ELR (cell line): ENCODE measurements around the gene EVL.

Experiments used
- DNase-seq: peaks from one replicate; pipeline ENCODE4 v3.0.0-alpha.2; 2015; ENCODE audit warnings: low read depth

The EVL gene

GRCh38 chr14:100084591-100084990, 19.4 kb downstream of the EVL start:
- no peak for DNase-seq

GRCh38 chr14:100085462-100085861, 20.2 kb downstream of the EVL start:
- DNase-seq, result no peak

GRCh38 chr14:100086361-100086760, 21.1 kb downstream of the EVL start:
- no peak for DNase-seq

GRCh38 chr14:100088226-100088625, 23.0 kb downstream of the EVL start:
- no peak for DNase-seq

GRCh38 chr14:100091386-100091785, 26.2 kb downstream of the EVL start:
- no peak for DNase-seq

- DNase-seq, result no peak
Observed at GRCh38 chr14:100092832-100093231, 27.6 kb downstream of the EVL start.

- no peak for DNase-seq
Observed at GRCh38 chr14:100093319-100093718, 28.1 kb downstream of the EVL start.

GRCh38 chr14:100096656-100097055, 31.4 kb downstream of the EVL start:
- peak; percentile 80 for DNase-seq

- DNase-seq, result no peak
Observed at GRCh38 chr14:100098171-100098570, 32.9 kb downstream of the EVL start.

- no peak for DNase-seq
Observed at GRCh38 chr14:100100032-100100703, 34.9 kb downstream of the EVL start.

GRCh38 chr14:100102156-100102785, 37.0 kb downstream of the EVL start:
- no peak for DNase-seq

- DNase-seq, result no peak
Observed at GRCh38 chr14:100103250-100104005, 38.2 kb downstream of the EVL start.

- DNase-seq, result no peak
Observed at GRCh38 chr14:100104006-100104352, 38.8 kb downstream of the EVL start.

- DNase-seq, result peak; percentile 66
Observed at GRCh38 chr14:100104523-100105300, 39.5 kb downstream of the EVL start.

GRCh38 chr14:100105357-100106169, 40.3 kb downstream of the EVL start:
- no peak for DNase-seq

GRCh38 chr14:100106250-100107112, 41.3 kb downstream of the EVL start:
- no peak for DNase-seq

GRCh38 chr14:100107236-100107635, 42.0 kb downstream of the EVL start:
- no peak for DNase-seq

- DNase-seq, result peak; percentile 79
Observed at GRCh38 chr14:100108042-100108825, 43.0 kb downstream of the EVL start.

- peak; percentile 23 for DNase-seq
Observed at GRCh38 chr14:100108840-100109593, 43.8 kb downstream of the EVL start.
